WI38 (cell line): ENCODE measurements around the gene DENND5B.

Experiments used
- H3K4me3 ChIP-seq: 2 replicates; pipeline ENCODE4 v1.5.1; 2011; ENCODE audit warnings: low read depth, mild to moderate bottlenecking, control low read depth, low read length
- CTCF ChIP-seq: IDR thresholded peaks from 2 replicates; pipeline ENCODE4 v1.5.1; 2012; ENCODE audit warnings: low read depth, mild to moderate bottlenecking, control low read depth, low read length

Gene DENND5B

GRCh38 chr12:31491841-31492598 is 98.9 kb downstream of the DENND5B start:
- no peak for TF ChIP-seq CTCF
- no peak overlapping the region for H3K4me3 ChIP-seq

- H3K4me3 ChIP-seq, result no peak overlapping the region
- no peak for TF ChIP-seq CTCF
Measured at GRCh38 chr12:31491241-31491794, 99.6 kb downstream of the DENND5B start.

DNA sequence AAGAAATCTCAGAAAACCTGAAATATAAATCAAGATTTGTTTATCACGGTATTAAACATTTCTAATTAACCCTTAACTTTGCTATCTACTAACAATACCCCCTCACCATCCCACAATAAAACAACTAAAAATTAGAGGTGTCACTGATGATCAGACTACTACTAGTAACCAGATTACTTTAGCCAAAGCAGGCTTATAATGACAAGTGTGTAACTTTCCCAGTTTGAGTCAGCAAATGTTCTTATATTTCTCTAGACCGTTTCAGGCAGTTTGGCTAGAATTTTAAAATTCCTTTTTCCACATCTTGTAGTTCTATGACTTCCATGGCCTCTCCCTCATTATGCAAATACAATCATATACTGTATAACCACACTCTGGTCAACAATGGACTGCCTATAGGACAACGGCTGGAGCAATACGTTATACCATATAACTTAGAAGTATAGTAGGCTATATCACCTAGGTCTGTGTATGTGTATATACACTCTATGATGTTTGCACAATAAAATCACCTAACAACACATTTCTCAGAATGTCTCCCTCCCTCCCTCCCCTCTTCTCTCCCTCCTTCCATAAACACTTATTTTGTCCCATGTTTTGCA is 102.1 kb downstream of the DENND5B start:
- TF ChIP-seq CTCF, result no peak
- no peak overlapping the region for H3K4me3 ChIP-seq

DNA sequence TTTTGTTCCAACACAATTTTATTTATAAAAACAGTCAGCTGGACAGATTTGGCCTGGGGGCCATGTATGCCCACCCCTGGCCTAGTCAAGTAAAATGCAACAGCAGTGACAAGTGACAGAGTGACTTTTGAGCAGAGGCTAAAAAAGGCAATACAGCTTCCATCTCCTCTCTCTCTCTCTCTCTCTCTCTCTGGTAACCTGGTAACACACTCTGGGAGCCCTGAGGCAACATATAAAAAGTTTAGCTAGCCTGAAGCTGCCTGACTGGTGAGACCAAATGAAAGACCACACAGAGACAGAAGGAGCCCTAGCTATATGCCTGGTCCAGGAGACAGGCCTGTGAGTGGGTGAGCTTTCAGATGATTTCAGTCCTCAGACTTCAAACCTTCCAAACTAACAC is 105.4 kb downstream of the DENND5B start:
- H3K4me3 ChIP-seq, result no peak overlapping the region
- no peak for TF ChIP-seq CTCF

DNA sequence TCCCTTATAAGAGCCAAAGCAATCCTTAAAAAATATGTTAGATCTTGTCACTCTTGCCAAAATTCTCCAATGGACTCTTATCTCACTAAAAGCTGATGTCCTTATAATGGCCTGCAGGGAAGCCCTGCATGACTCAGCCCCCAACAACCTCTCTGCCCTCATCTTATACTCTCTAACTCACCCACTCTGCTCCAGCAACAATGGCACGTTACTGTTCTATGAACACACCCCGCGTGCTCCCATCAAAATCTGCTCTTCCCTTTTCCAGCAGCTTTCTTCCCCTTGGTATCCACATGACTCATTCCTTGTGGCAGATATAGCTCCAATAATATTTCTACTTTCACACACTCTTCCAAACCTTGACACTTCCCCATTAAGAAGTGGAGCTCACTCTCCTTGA is 108.1 kb downstream of the DENND5B start:
- H3K4me3 ChIP-seq, result no peak overlapping the region
- TF ChIP-seq CTCF, result no peak

- TF ChIP-seq CTCF, result no peak
- H3K4me3 ChIP-seq, result no peak overlapping the region
Measured at GRCh38 chr12:31481415-31481814, 109.5 kb downstream of the DENND5B start.

GRCh38 chr12:31479516-31480210 is 111.3 kb downstream of the DENND5B start:
- no peak for TF ChIP-seq CTCF

More at GRCh38 chr12:31479516-31480210, 111.3 kb downstream of the DENND5B start:
- no peak overlapping the region for H3K4me3 ChIP-seq
